DND-41 (cell line): Measurements from ENCODE around the gene ACO1.

Experiments used
- EZH2 ChIP-seq: IDR thresholded peaks from 3 replicates; pipeline ENCODE4 v1.6.1; 2012; ENCODE audit warnings: borderline replicate concordance, low read depth, mild to moderate bottlenecking, moderate library complexity, low read length, inconsistent platforms; ENCODE audit not compliant: severe bottlenecking
- TF ChIP-seq, protein P1 (sequence below): IDR thresholded peaks from 2 replicates; pipeline ENCODE4 v1.5.1; 2012; ENCODE audit warnings: borderline replicate concordance, low read length, moderate library complexity, mild to moderate bottlenecking; ENCODE audit not compliant: poor library complexity, severe bottlenecking; ENCODE audit errors: extremely low read depth

DNA sequence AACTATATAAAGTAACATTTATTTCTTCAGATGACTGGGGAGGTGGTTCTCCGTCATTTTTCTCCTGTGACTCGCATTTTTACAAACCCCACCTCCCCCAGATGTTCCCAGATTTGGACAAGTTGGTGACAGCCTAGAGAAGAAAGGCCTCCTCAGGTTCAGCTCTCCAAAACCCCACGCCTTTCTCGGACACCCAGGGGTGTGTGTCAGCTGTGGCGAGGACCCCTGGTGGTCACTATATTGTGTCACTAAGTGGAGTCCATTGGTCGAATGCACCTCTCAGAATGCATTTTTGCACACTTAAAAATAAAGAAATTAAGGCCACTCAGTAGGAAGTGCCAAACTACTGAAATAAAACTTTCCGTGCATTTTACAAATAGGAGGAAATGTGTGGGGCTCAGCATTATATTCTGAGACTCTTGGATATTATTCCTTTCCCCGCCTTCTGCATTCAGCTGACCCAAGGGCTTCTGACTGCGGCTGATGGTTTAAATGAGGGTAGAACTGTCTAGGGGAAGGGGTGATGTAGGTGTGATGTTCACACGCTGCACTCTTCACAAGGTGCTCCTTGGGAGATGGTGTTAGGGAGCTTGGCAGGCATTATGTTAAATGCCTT, 47.6 kb downstream of the ACO1 start:
- TF ChIP-seq, protein P1, sequence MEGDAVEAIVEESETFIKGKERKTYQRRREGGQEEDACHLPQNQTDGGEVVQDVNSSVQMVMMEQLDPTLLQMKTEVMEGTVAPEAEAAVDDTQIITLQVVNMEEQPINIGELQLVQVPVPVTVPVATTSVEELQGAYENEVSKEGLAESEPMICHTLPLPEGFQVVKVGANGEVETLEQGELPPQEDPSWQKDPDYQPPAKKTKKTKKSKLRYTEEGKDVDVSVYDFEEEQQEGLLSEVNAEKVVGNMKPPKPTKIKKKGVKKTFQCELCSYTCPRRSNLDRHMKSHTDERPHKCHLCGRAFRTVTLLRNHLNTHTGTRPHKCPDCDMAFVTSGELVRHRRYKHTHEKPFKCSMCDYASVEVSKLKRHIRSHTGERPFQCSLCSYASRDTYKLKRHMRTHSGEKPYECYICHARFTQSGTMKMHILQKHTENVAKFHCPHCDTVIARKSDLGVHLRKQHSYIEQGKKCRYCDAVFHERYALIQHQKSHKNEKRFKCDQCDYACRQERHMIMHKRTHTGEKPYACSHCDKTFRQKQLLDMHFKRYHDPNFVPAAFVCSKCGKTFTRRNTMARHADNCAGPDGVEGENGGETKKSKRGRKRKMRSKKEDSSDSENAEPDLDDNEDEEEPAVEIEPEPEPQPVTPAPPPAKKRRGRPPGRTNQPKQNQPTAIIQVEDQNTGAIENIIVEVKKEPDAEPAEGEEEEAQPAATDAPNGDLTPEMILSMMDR: peak; percentile 50
- no peak for TF ChIP-seq EZH2
